ENCODE measurements around the gene ATN1.

ATN1 gene

GRCh38 chr12:6944381-6945186 is 16.8 kb downstream of the ATN1 start:
- peak; percentile 80 for DNase-seq (ENCODE audit: low read depth)

DNA sequence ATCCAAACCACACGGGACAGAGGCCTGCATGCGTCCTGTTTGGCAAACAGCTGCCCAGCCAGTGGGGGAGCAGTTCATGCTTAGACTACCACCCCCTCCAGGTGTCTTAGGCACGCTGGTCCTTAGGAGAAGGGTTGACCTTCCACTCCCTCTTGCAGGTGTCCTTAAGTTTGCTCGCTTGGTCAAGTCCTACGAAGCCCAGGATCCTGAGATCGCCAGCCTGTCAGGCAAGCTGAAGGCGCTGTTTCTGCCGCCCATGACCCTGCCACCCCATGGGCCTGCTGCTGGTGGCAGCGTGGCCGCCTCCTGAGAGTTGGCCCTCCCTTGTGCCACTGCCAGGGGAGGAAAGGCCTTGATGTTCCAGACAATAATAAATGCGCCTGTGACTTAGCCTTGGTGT is 17.9 kb downstream of the ATN1 start:
- no peak for DNase-seq (ENCODE audit: low read depth)

DNA sequence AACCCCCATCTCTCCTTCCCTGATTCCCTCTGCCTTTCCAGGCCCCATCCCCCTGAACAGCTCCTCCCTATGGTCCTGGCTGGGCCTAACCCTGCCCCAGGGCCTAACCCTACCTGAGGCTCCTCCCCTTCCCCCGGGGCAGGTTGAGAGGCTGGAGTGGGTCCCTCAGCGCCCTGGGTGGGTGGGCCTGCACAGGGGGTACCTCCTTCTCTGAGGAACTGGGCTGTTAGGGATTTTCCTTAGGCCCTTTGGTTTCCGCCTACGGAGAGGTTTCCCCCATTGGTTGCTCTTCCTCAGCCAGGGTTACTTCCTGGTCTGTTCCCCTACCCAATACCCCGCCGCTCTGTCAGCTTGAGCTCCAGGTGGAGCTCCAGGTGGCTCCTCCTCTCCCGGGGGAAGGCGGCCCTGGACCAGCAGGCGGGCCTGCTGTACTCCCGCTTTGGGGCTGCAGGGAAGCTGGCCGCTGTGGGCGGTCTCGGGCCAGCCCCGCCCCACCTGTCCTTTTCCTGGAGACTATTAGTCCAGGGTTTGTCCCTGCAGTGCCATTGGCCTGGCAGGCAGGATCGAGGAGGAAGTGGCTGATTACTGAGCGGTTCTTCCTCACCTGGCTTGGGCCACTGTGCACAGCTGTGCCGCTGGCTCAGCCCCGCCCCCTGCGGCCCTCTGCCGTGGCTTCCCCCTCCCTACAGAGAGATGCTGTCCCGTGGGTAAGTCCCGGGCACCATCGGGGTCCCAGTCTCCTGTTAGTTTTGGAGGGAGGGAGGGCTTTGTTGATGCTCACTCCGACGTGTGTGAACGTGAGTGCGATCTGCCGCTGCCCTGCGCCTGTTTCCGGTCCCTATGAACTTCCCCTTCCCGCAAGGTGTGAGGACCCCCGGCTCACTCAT is 18.5 kb downstream of the ATN1 start:
- no peak for DNase-seq (ENCODE audit: low read depth)

GRCh38 chr12:6946920-6947374 is 19.2 kb downstream of the ATN1 start:
- no peak for DNase-seq (ENCODE audit: low read depth)

DNA sequence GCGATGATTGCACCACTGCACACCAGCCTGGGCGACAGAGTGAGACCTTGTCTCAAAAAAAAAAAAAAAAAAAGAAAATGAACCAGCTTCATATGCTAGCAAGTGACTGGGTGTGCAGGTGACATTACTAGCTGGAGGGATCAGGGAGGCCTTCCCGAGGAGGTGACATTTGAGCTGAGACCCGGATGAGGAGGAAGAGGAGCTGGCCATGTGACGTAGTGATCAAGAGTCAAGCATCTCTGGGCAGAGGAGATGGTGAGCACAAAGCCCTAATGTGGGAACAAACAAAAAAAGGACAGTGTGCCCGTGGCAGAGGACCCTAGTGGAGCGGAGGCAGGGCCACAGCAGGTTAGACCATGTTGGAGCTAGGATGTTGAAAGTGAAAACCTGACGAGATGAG is 19.9 kb downstream of the ATN1 start:
- no peak for DNase-seq (ENCODE audit: low read depth)

- no peak for DNase-seq (ENCODE audit: low read depth)
Observed at GRCh38 chr12:6948873-6949594, 21.3 kb downstream of the ATN1 start.

GRCh38 chr12:6950401-6950801 is 22.6 kb downstream of the ATN1 start:
- DNase-seq (ENCODE audit: low read depth), result no peak

GRCh38 chr12:6950811-6951540 is 23.2 kb downstream of the ATN1 start, which contains the start of gene PTPN6:
TSS of gene PTPN6 (plus strand) at chr12:6951356. CDS start at chr12:6951513, 157 bp downstream.
- DNase-seq (ENCODE audit: low read depth), result peak; percentile 76

DNA sequence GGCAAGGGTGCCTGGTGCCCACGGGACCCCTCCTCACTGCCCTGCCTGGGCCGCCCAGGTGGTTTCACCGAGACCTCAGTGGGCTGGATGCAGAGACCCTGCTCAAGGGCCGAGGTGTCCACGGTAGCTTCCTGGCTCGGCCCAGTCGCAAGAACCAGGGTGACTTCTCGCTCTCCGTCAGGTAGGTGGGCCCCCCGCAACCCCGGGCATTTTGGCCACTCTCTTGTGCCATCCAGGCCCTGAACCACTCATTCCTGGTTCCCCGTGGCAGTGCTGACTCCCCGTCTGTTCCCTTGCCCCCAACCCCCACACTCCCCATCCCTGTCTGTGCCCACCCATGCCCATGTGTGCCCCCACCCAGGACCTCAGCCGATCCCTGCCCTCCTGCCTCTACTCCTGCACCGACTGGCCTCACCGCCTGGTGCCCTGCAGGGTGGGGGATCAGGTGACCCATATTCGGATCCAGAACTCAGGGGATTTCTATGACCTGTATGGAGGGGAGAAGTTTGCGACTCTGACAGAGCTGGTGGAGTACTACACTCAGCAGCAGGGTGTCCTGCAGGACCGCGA is 23.9 kb downstream of the ATN1 start:
- DNase-seq (ENCODE audit: low read depth), result no peak

DNA sequence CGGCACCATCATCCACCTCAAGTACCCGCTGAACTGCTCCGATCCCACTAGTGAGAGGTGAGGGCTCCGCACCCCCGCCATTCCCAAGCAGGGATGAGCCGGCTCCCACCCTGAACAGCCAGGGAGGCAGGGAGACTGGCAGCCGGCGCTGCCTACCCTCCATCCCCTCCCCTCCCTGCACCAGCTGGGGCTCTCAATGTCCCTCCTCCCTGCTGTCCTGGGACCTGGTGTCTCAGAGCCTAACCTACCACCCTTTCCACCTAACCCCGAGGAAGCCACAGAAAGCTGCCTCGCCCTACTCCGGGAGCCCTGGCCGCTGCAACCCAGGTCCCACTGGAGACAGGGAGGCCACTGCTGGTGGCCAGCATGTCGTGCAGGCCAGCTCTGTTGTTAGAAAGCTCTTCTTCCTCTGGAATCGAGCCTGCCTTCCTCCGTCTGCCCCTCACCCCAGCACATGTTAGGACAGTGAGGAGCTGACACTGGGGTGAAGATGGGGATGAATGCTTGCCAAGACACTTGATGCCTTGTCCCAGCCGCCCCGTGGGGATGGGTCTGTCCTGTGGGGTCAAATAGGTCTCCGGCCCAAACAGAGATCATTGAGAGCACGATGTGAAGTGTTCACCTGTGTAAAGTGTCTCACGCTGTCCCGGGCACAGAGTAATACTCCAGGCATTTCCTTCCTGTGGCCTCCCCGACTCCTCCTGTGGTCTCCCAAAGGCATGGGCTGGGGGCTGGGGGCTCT is 24.5 kb downstream of the ATN1 start:
- no peak for DNase-seq (ENCODE audit: low read depth)

- no peak for DNase-seq (ENCODE audit: low read depth)
Observed at GRCh38 chr12:6952863-6953441, 25.2 kb downstream of the ATN1 start.

DNA sequence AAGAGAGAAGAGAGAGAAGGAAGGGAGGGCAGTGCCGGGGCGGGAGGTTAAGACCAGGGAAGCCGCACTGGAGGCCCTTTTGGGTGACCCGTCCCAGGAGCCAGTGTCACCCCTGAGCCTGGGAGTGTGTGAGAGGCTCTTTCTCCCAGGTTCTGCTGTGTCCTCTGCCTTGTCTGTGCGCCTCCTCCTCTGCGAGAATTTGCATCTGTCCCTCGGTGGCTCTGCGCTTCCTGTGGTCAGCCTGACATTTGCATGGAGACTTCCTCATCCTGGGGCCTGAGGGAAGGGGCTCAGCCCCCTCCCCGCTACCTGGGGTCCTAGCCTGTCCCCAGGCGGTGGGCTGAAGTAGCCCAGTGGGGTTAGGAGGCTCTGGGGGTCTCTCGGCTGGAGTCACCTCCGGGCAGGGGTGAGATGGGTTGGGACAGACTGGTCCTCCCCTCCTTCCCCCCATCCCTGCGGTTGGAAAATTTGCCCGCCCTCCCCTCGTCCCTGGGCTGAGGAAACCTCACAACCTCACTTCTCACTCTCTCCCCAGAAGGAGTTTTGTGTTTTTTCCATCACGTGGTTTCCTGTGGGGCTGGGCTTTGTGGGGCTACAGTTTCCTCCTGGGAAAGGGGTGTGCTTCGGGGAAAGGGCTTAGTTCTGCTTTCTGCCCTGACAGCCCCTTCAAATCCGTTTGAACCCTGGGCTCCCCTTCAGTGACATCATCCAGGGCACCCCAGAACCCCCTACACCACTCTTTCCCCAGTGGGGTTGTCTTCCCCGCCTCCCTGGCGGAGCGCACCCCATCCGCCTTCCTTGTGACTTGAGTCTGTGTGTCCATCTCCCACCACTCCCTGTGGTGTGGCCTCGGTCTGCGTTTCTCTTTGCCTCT is 25.9 kb downstream of the ATN1 start:
- DNase-seq (ENCODE audit: low read depth), result peak; percentile 87

- no peak for DNase-seq (ENCODE audit: low read depth)
Observed at GRCh38 chr12:6954316-6955107, 26.8 kb downstream of the ATN1 start.

DNA sequence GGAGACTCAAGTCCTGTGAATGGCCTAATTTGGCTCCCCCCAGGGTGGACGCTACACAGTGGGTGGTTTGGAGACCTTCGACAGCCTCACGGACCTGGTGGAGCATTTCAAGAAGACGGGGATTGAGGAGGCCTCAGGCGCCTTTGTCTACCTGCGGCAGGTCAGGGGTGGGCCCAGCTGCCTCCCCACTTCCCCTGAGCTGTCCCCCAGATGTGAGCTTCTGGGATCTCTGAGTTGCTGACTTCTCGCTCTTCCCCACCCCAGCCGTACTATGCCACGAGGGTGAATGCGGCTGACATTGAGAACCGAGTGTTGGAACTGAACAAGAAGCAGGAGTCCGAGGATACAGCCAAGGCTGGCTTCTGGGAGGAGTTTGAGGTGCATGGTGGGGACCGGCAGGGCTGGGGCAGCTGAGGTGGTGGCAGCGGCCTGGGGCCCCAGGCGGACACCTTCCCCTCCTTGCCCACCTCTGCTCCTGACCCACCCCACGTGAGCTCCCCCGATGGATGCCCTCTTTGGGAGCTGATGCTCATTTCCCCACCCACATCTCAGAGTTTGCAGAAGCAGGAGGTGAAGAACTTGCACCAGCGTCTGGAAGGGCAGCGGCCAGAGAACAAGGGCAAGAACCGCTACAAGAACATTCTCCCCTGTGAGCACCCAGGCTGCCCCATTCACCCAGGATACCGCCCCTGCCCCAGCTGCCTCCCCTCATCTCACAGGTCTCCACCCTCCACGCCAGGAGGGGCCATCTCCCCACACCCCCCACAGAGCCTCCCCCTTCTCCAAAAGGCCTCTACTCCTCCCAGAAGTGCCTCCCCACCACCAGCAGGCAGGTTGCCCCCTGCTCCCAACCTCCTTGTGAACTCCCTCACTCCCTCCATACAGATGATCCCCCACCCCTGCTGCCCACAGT is 27.6 kb downstream of the ATN1 start:
- no peak for DNase-seq (ENCODE audit: low read depth)

- DNase-seq (ENCODE audit: low read depth), result no peak
Observed at GRCh38 chr12:6956021-6956727, 28.4 kb downstream of the ATN1 start.

DNA sequence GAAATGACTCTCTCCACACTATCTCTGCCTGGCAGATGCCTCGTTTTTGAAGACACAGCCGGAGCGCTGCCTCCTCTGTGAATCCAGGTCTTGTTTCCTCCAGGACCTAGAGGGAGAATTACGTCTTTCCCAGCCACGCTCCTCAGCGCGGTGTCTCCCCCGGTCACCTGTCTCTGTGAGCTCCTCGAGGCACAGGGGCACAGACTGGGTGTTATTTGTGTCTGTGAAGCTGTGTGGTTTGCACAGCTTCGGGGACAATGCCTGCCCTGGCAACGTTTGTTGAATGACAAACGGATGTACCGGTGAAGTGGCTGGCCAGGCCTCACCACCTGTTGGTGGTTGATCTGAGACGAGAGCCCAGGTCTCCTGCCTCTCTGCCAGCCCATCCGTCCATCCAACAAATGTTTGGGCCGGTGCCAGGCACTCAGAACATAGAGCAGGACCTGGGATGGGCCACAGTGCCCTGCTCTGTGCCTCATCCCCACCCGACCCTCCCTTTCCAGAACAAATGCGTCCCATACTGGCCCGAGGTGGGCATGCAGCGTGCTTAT is 29.5 kb downstream of the ATN1 start:
- no peak for DNase-seq (ENCODE audit: low read depth)

Data from stimulated activated CD4-positive, alpha-beta T cell treated with anti-CD3 and anti-CD28 coated beads, Interleukin-2, amount 100 ng/mL, for 4 hours (primary cell).